ENCODE measurements around the gene RBM33.

RBM33 gene

GRCh38 chr7:155669717-155670505, 25.4 kb downstream of the RBM33 start:
- no peak for DNase-seq (ENCODE audit: low read depth)
- no peak overlapping the region for H3K4me3 ChIP-seq (ENCODE audit: low read length)
- no peak for TF ChIP-seq CTCF (conservative IDR thresholded peaks at IDR 0.05; ENCODE audit: low read depth, low read length)

GRCh38 chr7:155670521-155670920, 26.1 kb downstream of the RBM33 start:
- no peak for DNase-seq (ENCODE audit: low read depth)
- TF ChIP-seq CTCF (conservative IDR thresholded peaks at IDR 0.05; ENCODE audit: low read depth, low read length) = no peak
- H3K4me3 ChIP-seq (ENCODE audit: low read length) = no peak overlapping the region

- no peak for TF ChIP-seq CTCF (conservative IDR thresholded peaks at IDR 0.05; ENCODE audit: low read depth, low read length)
- no peak overlapping the region for H3K4me3 ChIP-seq (ENCODE audit: low read length)
- no peak for DNase-seq (ENCODE audit: low read depth)
Measured at GRCh38 chr7:155674556-155674955, 30.1 kb downstream of the RBM33 start.

GRCh38 chr7:155676052-155676451, 31.6 kb downstream of the RBM33 start:
- no peak for TF ChIP-seq CTCF (conservative IDR thresholded peaks at IDR 0.05; ENCODE audit: low read depth, low read length)
- DNase-seq (ENCODE audit: low read depth) = no peak
- H3K4me3 ChIP-seq (ENCODE audit: low read length) = no peak overlapping the region

- H3K4me3 ChIP-seq (ENCODE audit: low read length) = no peak overlapping the region
- no peak for TF ChIP-seq CTCF (conservative IDR thresholded peaks at IDR 0.05; ENCODE audit: low read depth, low read length)
- no peak for DNase-seq (ENCODE audit: low read depth)
Measured at GRCh38 chr7:155677688-155678087, 33.2 kb downstream of the RBM33 start.

- no peak for TF ChIP-seq CTCF (conservative IDR thresholded peaks at IDR 0.05; ENCODE audit: low read depth, low read length)
Measured at GRCh38 chr7:155680124-155680523, 35.7 kb downstream of the RBM33 start.

GRCh38 chr7:155680864-155681263, 36.4 kb downstream of the RBM33 start:
- no peak overlapping the region for H3K4me3 ChIP-seq (ENCODE audit: low read length)
- TF ChIP-seq CTCF (conservative IDR thresholded peaks at IDR 0.05; ENCODE audit: low read depth, low read length) = no peak
- no peak for DNase-seq (ENCODE audit: low read depth)

More at GRCh38 chr7:155680124-155680523, 35.7 kb downstream of the RBM33 start:
- H3K4me3 ChIP-seq (ENCODE audit: low read length) = no peak overlapping the region
- DNase-seq (ENCODE audit: low read depth) = no peak

Measured in retinal pigment epithelial cell (primary cell).